Thyroid gland (tissue), 4 donors: ENCODE data around the gene UMODL1. TPM values are rescaled to one million over a fixed set of nuclear protein-coding genes. Genes with fewer than 3 reads are reported as not detected.

Experiments used
- DNase-seq, 2 donors: peaks; one replicate each; pipeline ENCODE4 v3.0.0-alpha.2; 2019
- H3K27ac ChIP-seq, 3 donors: fragments of 200-600 bp; sonication (generic); 1 replicate in 2 of 3; 2 replicates in 1 of 3; pipeline ENCODE4 v1.5.1; 2016 to 2019; ENCODE audit warnings: mild to moderate bottlenecking in 1 of 3, moderate library complexity in 1 of 3
- H3K27me3 ChIP-seq: fragments of 200-600 bp; sonication (generic); one replicate; pipeline ENCODE4 v1.5.1; 2019
- H3K36me3 ChIP-seq, 2 donors: fragments of 200-600 bp; sonication (generic); one replicate each; pipeline ENCODE4 v1.5.1; 2016 to 2019
- H3K4me1 ChIP-seq, 2 donors: fragments of 200-600 bp; sonication (generic); one replicate each; pipeline ENCODE4 v1.5.1; 2017 to 2019
- H3K4me3 ChIP-seq, 3 donors: fragments of 200-600 bp; sonication (generic); replicated peaks in 1 of 3; 1 replicate in 2 of 3; 2 replicates in 1 of 3; pipeline ENCODE4 v1.5.1; 2016; ENCODE audit warnings: mild to moderate bottlenecking in 1 of 3
- H3K9me3 ChIP-seq: fragments of 200-600 bp; sonication (generic); one replicate; pipeline ENCODE4 v1.5.1; 2017
- POLR2A ChIP-seq, 2 donors: fragments of 450-650 bp; IDR thresholded peaks; one replicate each; pipeline ENCODE4 v1.6.1; 2017; ENCODE audit warnings: antibody characterized with exemption in 2 of 2, mild to moderate bottlenecking in 2 of 2, moderate library complexity in 1 of 2
- WGBS, 2 donors: methylation state at CpG; one replicate each; pipeline ENCODE4 v1.1.5; 2017; 5-methylcytosine and 5-hydroxymethylcytosine counted together
- intact Hi-C: fragments of 100-400 bp; cut with DNase I; formaldehyde crosslinking; loops from one replicate; pipeline ENCODE4 v1.15.1; 2023
- total RNA-seq, 4 donors: library from RNA; depleted of rRNA; stranded (reverse); fragments of >200 nt; gene quantifications; one replicate each; pipeline ENCODE4 v1.2.3, GENCODE V29; 2016
- TF ChIP-seq, protein P1 (sequence below), 6 experiments: fragments of 200-600 bp in 3 of 6; fragments of 450-650 bp in 3 of 6; sonication (generic) in 3 of 6; IDR thresholded peaks; one replicate each; pipeline ENCODE4 v1.5.1; 2016 to 2019; ENCODE audit warnings: antibody characterized with exemption in 6 of 6, mild to moderate bottlenecking in 2 of 6, inconsistent platforms in 1 of 6, moderate library complexity in 1 of 6

UMODL1 gene
- total RNA-seq, 4 donors from 2014 or later, result not detected

DNA sequence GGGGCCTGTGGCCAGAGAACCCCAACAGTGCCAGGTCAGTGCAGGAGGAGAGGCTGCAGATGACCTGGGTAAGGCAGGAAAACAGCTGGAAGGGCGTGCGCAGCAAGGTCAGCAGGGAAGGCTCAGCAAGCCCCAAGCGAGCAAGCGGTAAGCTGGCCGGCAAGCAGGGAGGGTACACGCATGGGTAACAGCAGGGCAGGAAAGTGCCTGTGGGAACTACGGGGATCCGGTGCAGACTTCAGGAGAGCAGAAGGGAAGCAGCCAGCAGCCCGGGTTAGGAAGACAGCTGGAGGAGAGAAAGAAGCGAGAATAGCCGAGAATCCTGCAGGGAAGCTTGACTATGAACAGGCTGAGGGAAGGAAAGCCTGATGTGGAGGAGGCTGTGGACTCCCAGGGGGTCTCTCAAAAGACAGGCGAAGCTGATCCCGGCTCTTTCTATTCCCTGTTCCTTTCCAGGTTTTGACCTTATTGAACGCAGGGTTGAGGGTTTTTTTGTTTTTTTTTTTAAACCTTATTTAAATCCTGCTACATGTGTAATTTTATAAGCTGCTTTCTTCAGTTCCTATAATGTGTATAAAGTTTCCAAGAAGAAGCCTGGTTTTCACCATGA, 20.9 kb downstream of the UMODL1 start:
- no peak overlapping the region for H3K4me3 ChIP-seq
- H3K4me1 ChIP-seq, result peaks cover 6 to 32% of the 10 kb centered on the region in 2 donors
- intact Hi-C loops, result no loop called here
- 39 to 43% methylated on average over 14 of the region's 14 CpGs for WGBS, 2 donors
- peak overlapping the region in 1 of 3 donors; percentile 7 for H3K27ac ChIP-seq
- peak; percentile 25 to 75 for DNase-seq
- no peaks in the 10 kb centered on the region for H3K36me3 ChIP-seq
- TF ChIP-seq POLR2A (IDR thresholded peaks at IDR 0.05), result no peak
- TF ChIP-seq, protein P1, sequence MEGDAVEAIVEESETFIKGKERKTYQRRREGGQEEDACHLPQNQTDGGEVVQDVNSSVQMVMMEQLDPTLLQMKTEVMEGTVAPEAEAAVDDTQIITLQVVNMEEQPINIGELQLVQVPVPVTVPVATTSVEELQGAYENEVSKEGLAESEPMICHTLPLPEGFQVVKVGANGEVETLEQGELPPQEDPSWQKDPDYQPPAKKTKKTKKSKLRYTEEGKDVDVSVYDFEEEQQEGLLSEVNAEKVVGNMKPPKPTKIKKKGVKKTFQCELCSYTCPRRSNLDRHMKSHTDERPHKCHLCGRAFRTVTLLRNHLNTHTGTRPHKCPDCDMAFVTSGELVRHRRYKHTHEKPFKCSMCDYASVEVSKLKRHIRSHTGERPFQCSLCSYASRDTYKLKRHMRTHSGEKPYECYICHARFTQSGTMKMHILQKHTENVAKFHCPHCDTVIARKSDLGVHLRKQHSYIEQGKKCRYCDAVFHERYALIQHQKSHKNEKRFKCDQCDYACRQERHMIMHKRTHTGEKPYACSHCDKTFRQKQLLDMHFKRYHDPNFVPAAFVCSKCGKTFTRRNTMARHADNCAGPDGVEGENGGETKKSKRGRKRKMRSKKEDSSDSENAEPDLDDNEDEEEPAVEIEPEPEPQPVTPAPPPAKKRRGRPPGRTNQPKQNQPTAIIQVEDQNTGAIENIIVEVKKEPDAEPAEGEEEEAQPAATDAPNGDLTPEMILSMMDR (IDR thresholded peaks at IDR 0.05), result no peak
- H3K9me3 ChIP-seq, result no peaks in the 10 kb centered on the region
- H3K27me3 ChIP-seq, result no peaks in the 10 kb centered on the region

DNA sequence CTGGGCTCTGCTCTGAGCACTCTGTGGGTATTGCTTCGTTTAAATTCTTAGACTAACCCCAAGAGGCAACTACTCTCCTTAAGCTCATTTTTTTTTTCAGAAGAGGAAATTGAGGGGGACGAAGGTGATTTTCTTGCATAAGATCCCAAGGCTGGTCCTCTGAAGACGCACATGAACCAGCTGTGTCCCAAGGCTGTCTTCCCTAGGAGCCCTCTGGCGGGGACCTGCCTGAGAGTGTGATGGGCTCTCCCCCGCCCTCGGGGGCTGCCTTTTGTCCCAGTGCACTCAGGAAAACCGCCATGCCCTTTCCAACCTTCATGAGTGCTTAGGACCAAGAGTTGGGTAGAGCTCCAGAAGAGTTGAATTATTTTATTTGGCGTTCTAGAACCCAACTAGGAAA, 21.7 kb downstream of the UMODL1 start:
- no peak overlapping the region for H3K4me3 ChIP-seq
- H3K27me3 ChIP-seq, result no peaks in the 10 kb centered on the region
- WGBS, 2 donors, result 84% methylated on average over 8 of the region's 8 CpGs
- DNase-seq, result no peak
- no peaks in the 10 kb centered on the region for H3K36me3 ChIP-seq
- intact Hi-C loops, result no loop called here
- H3K4me1 ChIP-seq, result peaks cover 6 to 30% of the 10 kb centered on the region in 2 donors
- peak overlapping the region in 1 of 3 donors; percentile 88 for H3K27ac ChIP-seq
- TF ChIP-seq POLR2A (IDR thresholded peaks at IDR 0.05), result no peak
- TF ChIP-seq, protein P1 (IDR thresholded peaks at IDR 0.05), result no peak
- no peaks in the 10 kb centered on the region for H3K9me3 ChIP-seq

DNA sequence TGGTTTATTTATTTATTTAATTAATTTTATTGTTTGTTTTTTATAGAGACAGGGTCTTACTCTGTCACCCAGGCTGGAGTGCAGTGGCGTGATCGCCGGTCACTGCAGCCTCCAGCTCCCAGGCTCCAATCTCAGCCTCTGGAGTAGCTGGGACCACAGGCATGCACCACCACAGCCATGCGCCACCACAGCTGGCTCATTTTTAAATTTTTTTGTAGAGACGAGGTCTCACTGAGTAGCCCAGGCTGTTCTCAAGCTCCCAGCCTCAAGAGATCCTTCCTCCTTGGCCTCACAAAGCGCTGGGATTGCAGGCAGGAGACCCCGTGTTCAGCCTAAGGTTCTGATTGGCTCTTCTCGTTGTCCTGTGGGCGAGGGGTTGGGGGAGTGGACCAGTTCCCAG, 22.1 kb downstream of the UMODL1 start:
- no peaks in the 10 kb centered on the region for H3K36me3 ChIP-seq
- intact Hi-C loops, result no loop called here
- 90 to 94% methylated on average over 9 of the region's 9 CpGs for WGBS, 2 donors
- TF ChIP-seq, protein P1 (IDR thresholded peaks at IDR 0.05), result no peak
- TF ChIP-seq POLR2A (IDR thresholded peaks at IDR 0.05), result no peak
- DNase-seq, result no peak
- H3K27me3 ChIP-seq, result no peaks in the 10 kb centered on the region
- H3K9me3 ChIP-seq, result no peaks in the 10 kb centered on the region
- H3K27ac ChIP-seq, result peak overlapping the region; percentile 56 to 88 (median 83)
- no peak overlapping the region for H3K4me3 ChIP-seq
- peaks cover 6 to 30% of the 10 kb centered on the region in 2 donors for H3K4me1 ChIP-seq

DNA sequence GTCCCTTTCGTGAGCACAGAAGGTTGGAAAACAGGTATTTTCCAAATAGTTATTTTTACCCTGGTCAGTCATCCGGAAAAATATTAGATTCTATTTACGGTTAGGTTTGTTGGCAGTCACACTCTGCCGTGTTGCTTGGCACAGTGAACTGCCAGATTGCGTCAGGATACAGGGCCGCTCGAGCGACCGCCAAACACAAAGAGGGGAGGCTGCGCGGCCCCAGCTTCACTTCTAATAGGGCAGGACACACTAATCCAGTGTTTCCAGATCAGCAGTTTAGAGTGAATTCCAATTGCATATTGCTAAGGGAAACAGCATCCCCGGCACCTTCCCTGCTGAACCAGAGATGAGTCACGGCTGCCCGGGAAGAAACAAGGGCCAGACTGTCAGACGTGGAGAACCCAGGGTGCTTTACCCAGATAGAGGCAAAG, 22.9 kb downstream of the UMODL1 start:
- DNase-seq, result peak; percentile 65 to 93
- Histone ChIP-seq H3K27me3 (no peaks in the 10 kb centered on the region), H3K36me3 (no peaks in the 10 kb centered on the region), H3K4me3 (no peak overlapping the region), H3K9me3 (no peaks in the 10 kb centered on the region), H3K4me1 (peaks cover 6 to 30% of the 10 kb centered on the region in 2 donors), H3K27ac (peak overlapping the region; percentile 62 to 88 (median 83))
- TF ChIP-seq POLR2A (IDR thresholded peaks at IDR 0.05), result peak in 1 of 2 donors; percentile 27
- TF ChIP-seq, protein P1 (IDR thresholded peaks at IDR 0.05), result no peak
- WGBS, 2 donors, result 47 to 54% methylated on average over 15 of the region's 15 CpGs
- intact Hi-C loops, result no loop called here

DNA sequence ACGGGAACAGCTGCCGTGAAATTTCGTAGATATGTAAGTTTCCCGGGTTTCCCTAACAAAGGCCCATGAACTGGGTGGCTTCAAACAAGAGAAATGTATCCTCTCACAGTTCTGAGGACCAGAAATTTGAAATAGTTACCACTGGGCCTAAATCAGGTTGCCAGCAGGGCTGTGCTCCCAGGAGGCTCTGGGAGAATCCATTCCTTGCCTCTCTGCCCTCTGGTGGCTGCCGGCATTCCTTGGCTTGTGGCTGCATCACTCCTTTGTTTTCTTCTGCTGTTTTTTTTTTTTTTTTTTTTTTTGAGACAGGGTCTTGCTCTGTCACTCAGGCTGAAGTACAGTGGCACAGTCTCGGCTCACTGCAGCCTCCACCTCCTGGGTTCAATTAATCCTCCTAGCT, 23.7 kb downstream of the UMODL1 start:
- intact Hi-C loops, result no loop called here
- Histone ChIP-seq H3K4me3 (no peak overlapping the region), H3K4me1 (peaks cover 6 to 30% of the 10 kb centered on the region in 2 donors), H3K27ac (peak overlapping the region in 2 of 3 donors; percentile 83 to 88), H3K36me3 (no peaks in the 10 kb centered on the region), H3K27me3 (no peaks in the 10 kb centered on the region), H3K9me3 (no peaks in the 10 kb centered on the region)
- 94 to 95% methylated on average over 6 of the region's 6 CpGs for WGBS, 2 donors
- no peak for TF ChIP-seq POLR2A (IDR thresholded peaks at IDR 0.05)
- TF ChIP-seq, protein P1 (IDR thresholded peaks at IDR 0.05), result no peak
- DNase-seq, result no peak
